AG04450 (cell line): ENCODE measurements around the gene NHEJ1. TPM values are rescaled to one million over a fixed set of nuclear protein-coding genes. Genes with fewer than 3 reads are reported as not detected.
A peak's percentile ranks its signal among the peaks of the same experiment; 100 is the strongest.

ENCODE experiments used
- CTCF ChIA-PET: fragments of 300-600, 350-600 bp; formaldehyde crosslinking; extraction: SDS; loops from one replicate; lab custom pipeline; 2022; ENCODE audit warnings: antibody characterized with exemption, inconsistent platforms; lab: Charles Lee
- POLR2A ChIA-PET: fragments of 350-600 bp; formaldehyde crosslinking; extraction: SDS; loops from one replicate; lab custom pipeline; 2021; ENCODE audit warnings: antibody characterized with exemption, inconsistent platforms; lab: Yijun Ruan, JAX
- DNase-seq: peaks from one replicate; pipeline ENCODE4 v3.0.0-alpha.2; 2011; ENCODE audit warnings: low read depth, low spot score
- H3K27ac ChIP-seq: one replicate; pipeline ENCODE4 v1.5.1; 2012; ENCODE audit warnings: low read depth, low read length, control low read depth
- H3K27me3 ChIP-seq: one replicate; pipeline ENCODE4 v1.6.0; 2012; ENCODE audit warnings: low read length; ENCODE audit not compliant: control insufficient read depth, insufficient read depth
- H3K4me3 ChIP-seq: 2 replicates; pipeline ENCODE4 v1.5.1; 2011; ENCODE audit warnings: mild to moderate bottlenecking, low read depth, low read length, control low read depth
- H3K9me3 ChIP-seq: 2 replicates; pipeline ENCODE4 v1.5.1; 2012; ENCODE audit warnings: low read length; ENCODE audit not compliant: control insufficient read depth, insufficient read depth
- polyA plus RNA-seq: library from polyadenylated mRNA; depleted of rRNA; stranded (reverse); fragments of >200 nt; gene quantifications from 2 replicates; pipeline ENCODE4 v1.2.3, GENCODE V29; 2011
- TF ChIP-seq, protein P1 (sequence below): IDR thresholded peaks from 2 replicates; pipeline ENCODE4 v1.5.1; 2011; ENCODE audit warnings: low read depth, low read length, control low read depth, inconsistent platforms

The NHEJ1 gene
- polyA plus RNA-seq, 1 experiment, result 21.9 TPM

DNA sequence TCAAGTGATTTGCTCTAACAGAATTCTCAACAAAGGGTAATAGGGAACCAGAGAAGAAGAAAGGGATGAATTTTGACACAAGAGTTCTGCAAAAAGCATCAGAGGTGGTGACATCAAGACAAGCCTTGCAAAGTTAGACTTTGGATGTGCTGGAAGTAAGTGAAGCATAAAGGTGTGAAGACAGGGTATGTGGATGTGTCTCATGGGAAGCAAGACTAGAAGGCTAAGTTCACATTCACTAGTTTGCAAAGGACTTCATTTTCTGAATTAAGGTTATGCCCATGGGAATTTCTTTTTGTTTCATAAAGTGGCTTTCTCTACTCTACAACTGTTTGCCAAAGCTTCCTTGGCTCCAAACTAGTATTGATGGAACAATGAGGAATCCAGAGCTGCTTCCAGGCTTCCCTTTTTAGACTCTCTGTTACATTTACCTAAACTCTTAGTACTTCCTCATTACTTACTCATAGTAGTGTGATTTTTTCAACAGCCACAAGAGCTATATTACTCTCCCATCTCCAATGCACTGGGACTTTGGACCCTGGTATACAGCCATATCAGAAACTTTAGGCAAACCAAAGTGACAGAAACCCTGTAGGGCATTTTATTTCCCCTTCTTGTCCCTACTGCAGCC, 78.8 kb downstream of the NHEJ1 start:
- ChIA-PET CTCF (interaction anchor here (0.9 to 2.2 kb wide), 8 partner anchors 10 to 78 kb away, joined by 3 to 7 read pairs (median 4); no protein-coding TSS in a partner anchor), POLR2A (no interaction called here)
- no peaks in the 10 kb centered on the region for H3K27me3 ChIP-seq
- no peaks in the 10 kb centered on the region for H3K9me3 ChIP-seq
- TF ChIP-seq, protein P1, sequence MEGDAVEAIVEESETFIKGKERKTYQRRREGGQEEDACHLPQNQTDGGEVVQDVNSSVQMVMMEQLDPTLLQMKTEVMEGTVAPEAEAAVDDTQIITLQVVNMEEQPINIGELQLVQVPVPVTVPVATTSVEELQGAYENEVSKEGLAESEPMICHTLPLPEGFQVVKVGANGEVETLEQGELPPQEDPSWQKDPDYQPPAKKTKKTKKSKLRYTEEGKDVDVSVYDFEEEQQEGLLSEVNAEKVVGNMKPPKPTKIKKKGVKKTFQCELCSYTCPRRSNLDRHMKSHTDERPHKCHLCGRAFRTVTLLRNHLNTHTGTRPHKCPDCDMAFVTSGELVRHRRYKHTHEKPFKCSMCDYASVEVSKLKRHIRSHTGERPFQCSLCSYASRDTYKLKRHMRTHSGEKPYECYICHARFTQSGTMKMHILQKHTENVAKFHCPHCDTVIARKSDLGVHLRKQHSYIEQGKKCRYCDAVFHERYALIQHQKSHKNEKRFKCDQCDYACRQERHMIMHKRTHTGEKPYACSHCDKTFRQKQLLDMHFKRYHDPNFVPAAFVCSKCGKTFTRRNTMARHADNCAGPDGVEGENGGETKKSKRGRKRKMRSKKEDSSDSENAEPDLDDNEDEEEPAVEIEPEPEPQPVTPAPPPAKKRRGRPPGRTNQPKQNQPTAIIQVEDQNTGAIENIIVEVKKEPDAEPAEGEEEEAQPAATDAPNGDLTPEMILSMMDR, result no peak
- H3K4me3 ChIP-seq, result no peak overlapping the region
- DNase-seq, result no peak
- H3K27ac ChIP-seq, result no peak overlapping the region

DNA sequence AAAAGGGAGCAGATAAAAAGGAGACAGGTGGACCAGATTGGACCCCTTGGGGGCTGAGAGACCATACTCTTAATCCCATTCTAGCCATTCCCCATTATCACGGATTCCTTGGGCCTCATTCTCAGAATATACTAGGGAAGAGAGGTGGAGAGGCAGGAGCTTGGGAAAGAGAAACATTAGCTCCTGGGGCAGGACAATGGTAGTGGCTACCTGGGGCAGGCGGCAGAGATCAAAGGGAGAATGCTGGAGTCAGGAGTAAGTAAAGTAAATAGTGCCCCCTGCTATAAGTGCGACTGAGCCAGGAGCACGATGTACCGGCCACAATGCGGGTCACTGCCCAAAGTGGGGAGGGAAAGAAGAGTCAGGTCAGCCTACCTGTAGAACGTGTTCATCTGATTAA, 79.5 kb downstream of the NHEJ1 start:
- H3K27ac ChIP-seq, result no peak overlapping the region
- ChIA-PET POLR2A (no interaction called here), CTCF (interaction anchor here (0.6 to 2.2 kb wide), 9 partner anchors 10 to 86 kb away, joined by 3 to 13 read pairs (median 5); no protein-coding TSS in a partner anchor)
- H3K9me3 ChIP-seq, result no peaks in the 10 kb centered on the region
- TF ChIP-seq, protein P1, result no peak
- DNase-seq, result no peak
- H3K27me3 ChIP-seq, result no peaks in the 10 kb centered on the region
- no peak overlapping the region for H3K4me3 ChIP-seq

- DNase-seq, result no peak
- Histone ChIP-seq H3K9me3 (no peaks in the 10 kb centered on the region), H3K27me3 (no peaks in the 10 kb centered on the region), H3K27ac (peak overlapping the region; percentile 13), H3K4me3 (no peak overlapping the region)
- TF ChIP-seq, protein P1, result no peak
- CTCF ChIA-PET, result interaction anchor here (1.2 to 2.2 kb wide), 6 partner anchors 21 to 84 kb away, joined by 3 to 13 read pairs (median 5); no protein-coding TSS in a partner anchor
- POLR2A ChIA-PET, result no interaction called here
These were observed 81.2 kb downstream of the NHEJ1 start for GRCh38 chr2:219079417-219079816.

DNA sequence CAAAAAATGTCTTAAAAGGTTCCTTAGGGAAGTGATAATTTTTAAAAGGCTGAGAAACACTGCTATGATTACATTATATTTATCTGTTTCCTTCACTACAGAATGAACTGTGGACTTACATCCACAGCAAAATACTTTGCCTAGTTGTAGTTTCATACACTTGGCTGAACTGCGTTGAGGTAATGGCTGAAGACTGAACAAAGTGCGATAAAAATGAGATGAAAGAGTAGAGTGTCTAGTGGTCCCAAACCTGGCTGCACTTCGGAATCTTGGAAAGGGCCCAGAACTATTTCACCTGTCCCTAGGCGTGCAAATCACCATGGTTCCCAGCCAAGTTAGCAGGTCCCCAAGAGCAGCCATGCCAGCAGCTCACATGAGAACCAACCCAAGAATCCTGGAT, 81.7 kb downstream of the NHEJ1 start:
- Histone ChIP-seq H3K27me3 (no peaks in the 10 kb centered on the region), H3K4me3 (no peak overlapping the region), H3K9me3 (no peaks in the 10 kb centered on the region), H3K27ac (no peak overlapping the region)
- ChIA-PET POLR2A (no interaction called here), CTCF (interaction anchor here (0.7 to 1.9 kb wide), 5 partner anchors 20 to 75 kb away, joined by 3 to 5 read pairs (median 3); no protein-coding TSS in a partner anchor)
- TF ChIP-seq, protein P1, result no peak
- DNase-seq, result no peak

- ChIA-PET CTCF (interaction anchor here (0.7 to 1.9 kb wide), 4 partner anchors 19 to 75 kb away, joined by 3 to 5 read pairs (median 3); no protein-coding TSS in a partner anchor), POLR2A (no interaction called here)
- no peaks in the 10 kb centered on the region for H3K27me3 ChIP-seq
- H3K9me3 ChIP-seq, result no peaks in the 10 kb centered on the region; the same call in 1 of the 2 replicates
- H3K27ac ChIP-seq, result no peak overlapping the region
- no peak overlapping the region for H3K4me3 ChIP-seq
- TF ChIP-seq, protein P1, result no peak
- no peak for DNase-seq
These were observed 82.5 kb downstream of the NHEJ1 start for GRCh38 chr2:219078126-219078525.
